Progenitor cell of endocrine pancreas (in vitro differentiated cells): ENCODE measurements around the gene PPP2R2D. TPM values are rescaled to one million over a fixed set of nuclear protein-coding genes. Genes with fewer than 3 reads are reported as not detected.

ENCODE experiments used
- DNase-seq: peaks from one replicate; pipeline ENCODE4 v3.0.0; 2021; ENCODE audit warnings: low spot score; ENCODE audit not compliant: unreplicated experiment
- H3K27ac Mint-ChIP-seq: 2 replicates; pipeline ENCODE4 v1.8.0; 2021; ENCODE audit warnings: mild to moderate bottlenecking, moderate library complexity, mixed read lengths
- H3K27me3 Mint-ChIP-seq: 2 replicates; pipeline ENCODE4 v1.8.0; 2021; ENCODE audit warnings: mixed read lengths
- H3K36me3 Mint-ChIP-seq: 2 replicates; pipeline ENCODE4 v1.8.0; 2022; ENCODE audit warnings: mixed read lengths; ENCODE audit not compliant: insufficient read depth
- H3K4me1 Mint-ChIP-seq: 2 replicates; pipeline ENCODE4 v1.8.0; 2021; ENCODE audit warnings: low read depth, mixed read lengths
- H3K4me3 Mint-ChIP-seq: 2 replicates; pipeline ENCODE4 v1.8.0; 2021; ENCODE audit warnings: low read depth, mild to moderate bottlenecking, moderate library complexity, mixed read lengths
- H3K9me3 Mint-ChIP-seq: 2 replicates; pipeline ENCODE4 v1.8.0; 2021; ENCODE audit warnings: low read depth, mixed read lengths
- CTCF ChIP-seq: fragments of 200-600 bp; sonication (generic); IDR thresholded peaks from one replicate; pipeline ENCODE4 v1.5.0; 2021; ENCODE audit warnings: antibody characterized with exemption, mild to moderate bottlenecking; ENCODE audit not compliant: unreplicated experiment
- total RNA-seq: library from RNA; stranded (reverse); gene quantifications from 2 replicates; pipeline ENCODE4 v1.2.1, GENCODE V29; 2021

Gene PPP2R2D
- total RNA-seq, 1 donor from 2014 or later = 43.6 TPM

- no peak for DNase-seq
- H3K9me3 Mint-ChIP-seq = no peaks in the 10 kb centered on the region
- H3K4me1 Mint-ChIP-seq = no peaks in the 10 kb centered on the region
- TF ChIP-seq CTCF = no peak
- H3K36me3 Mint-ChIP-seq = peaks cover 49% of the 10 kb centered on the region
- no peak overlapping the region for H3K4me3 Mint-ChIP-seq
- H3K27me3 Mint-ChIP-seq = no peaks in the 10 kb centered on the region
- H3K27ac Mint-ChIP-seq = no peak overlapping the region
Observed at GRCh38 chr10:131954356-131954965, 53.7 kb downstream of the PPP2R2D start.

GRCh38 chr10:131955591-131956340, 55.0 kb downstream of the PPP2R2D start:
- DNase-seq = no peak
- no peak for TF ChIP-seq CTCF
- Mint-ChIP-seq H3K36me3 (peaks cover 49% of the 10 kb centered on the region), H3K9me3 (no peaks in the 10 kb centered on the region), H3K4me1 (no peaks in the 10 kb centered on the region), H3K27me3 (no peaks in the 10 kb centered on the region), H3K27ac (peak overlapping the region; percentile 87), H3K4me3 (no peak overlapping the region)

- no peak for TF ChIP-seq CTCF
- H3K27ac Mint-ChIP-seq = no peak overlapping the region
- H3K36me3 Mint-ChIP-seq = peaks cover 37% of the 10 kb centered on the region
- no peak for DNase-seq
- H3K27me3 Mint-ChIP-seq = no peaks in the 10 kb centered on the region
- no peak overlapping the region for H3K4me3 Mint-ChIP-seq
- no peaks in the 10 kb centered on the region for H3K9me3 Mint-ChIP-seq
- H3K4me1 Mint-ChIP-seq = no peaks in the 10 kb centered on the region
Observed at GRCh38 chr10:131959841-131960240, 59.0 kb downstream of the PPP2R2D start.

- DNase-seq = no peak
- peaks cover 31% of the 10 kb centered on the region for H3K36me3 Mint-ChIP-seq
- H3K27me3 Mint-ChIP-seq = no peaks in the 10 kb centered on the region
- no peak overlapping the region for H3K4me3 Mint-ChIP-seq
- H3K9me3 Mint-ChIP-seq = no peaks in the 10 kb centered on the region
- TF ChIP-seq CTCF = no peak
- no peak overlapping the region for H3K27ac Mint-ChIP-seq
- H3K4me1 Mint-ChIP-seq = no peaks in the 10 kb centered on the region
Observed at GRCh38 chr10:131960631-131961046, 59.8 kb downstream of the PPP2R2D start.

- H3K27ac Mint-ChIP-seq = no peak overlapping the region
Observed at GRCh38 chr10:131961047-131961776, 60.4 kb downstream of the PPP2R2D start.

More at GRCh38 chr10:131961047-131961776, 60.4 kb downstream of the PPP2R2D start:
- Mint-ChIP-seq H3K4me1 (no peaks in the 10 kb centered on the region), H3K9me3 (no peaks in the 10 kb centered on the region), H3K4me3 (no peak overlapping the region), H3K27me3 (no peaks in the 10 kb centered on the region), H3K36me3 (peaks cover 25% of the 10 kb centered on the region)
- no peak for TF ChIP-seq CTCF
- no peak for DNase-seq
